PC-9 (cell line): ENCODE measurements around the gene TAB3. TPM values are rescaled to one million over a fixed set of nuclear protein-coding genes. Genes with fewer than 3 reads are reported as not detected.

ENCODE experiments used
- BruUV-seq: library from RNA; stranded (reverse); fragments of 400-500 nt; replicated peaks from 2 replicates; lab custom pipeline; 2021; lab: Mats Ljungman, UMichigan
- CTCF ChIA-PET: fragments of 300-600 bp; sonication (Branson Sonifier 250); formaldehyde crosslinking; loops from one replicate; lab custom pipeline; 2022; ENCODE audit warnings: antibody characterized with exemption; lab: Charles Lee
- POLR2A ChIA-PET: fragments of 300-600 bp; sonication (Branson Sonifier 250); formaldehyde crosslinking; loops from one replicate; lab custom pipeline; 2022; ENCODE audit warnings: antibody characterized with exemption; ENCODE audit not compliant: unreplicated experiment; lab: Charles Lee
- DNase-seq, 2 experiments: peaks; one replicate each; pipeline versions ENCODE4 v3.0.0 to v3.0.0-alpha.2; 2015 to 2022; ENCODE audit warnings: mixed read lengths in 1 of 2
- H2AFZ ChIP-seq: fragments of 200-600 bp; sonication (generic); 2 replicates; pipeline ENCODE4 v1.8.1; 2017; ENCODE audit warnings: antibody characterized with exemption
- H3F3A ChIP-seq: fragments of 200-600 bp; sonication (generic); 2 replicates; pipeline ENCODE4 v1.8.1; 2017; ENCODE audit warnings: antibody characterized with exemption, mild to moderate bottlenecking, low read depth; ENCODE audit not compliant: insufficient read depth
- H3K27ac ChIP-seq: fragments of 200-600 bp; sonication (generic); 2 replicates; pipeline ENCODE4 v1.6.1; 2016; ENCODE audit warnings: mixed run types
- H3K27me3 ChIP-seq: fragments of 200-600 bp; sonication (generic); 2 replicates; pipeline ENCODE4 v1.6.1; 2016; ENCODE audit warnings: low read depth, mixed run types; ENCODE audit not compliant: insufficient read depth
- H3K36me3 ChIP-seq: fragments of 200-600 bp; sonication (generic); 2 replicates; pipeline ENCODE4 v1.6.1; 2016; ENCODE audit warnings: low read depth, mixed run types
- H3K4me1 ChIP-seq: fragments of 200-600 bp; sonication (generic); replicated peaks from 2 replicates; pipeline ENCODE4 v1.6.1; 2016; ENCODE audit warnings: mixed run types; ENCODE audit not compliant: insufficient read depth
- H3K4me2 ChIP-seq: fragments of 200-600 bp; sonication (generic); 2 replicates; pipeline ENCODE4 v1.6.1; 2017; ENCODE audit warnings: mixed run types
- H3K4me3 ChIP-seq: fragments of 200-600 bp; sonication (generic); 2 replicates; pipeline ENCODE4 v1.6.1; 2016; ENCODE audit warnings: mixed run types
- H3K79me2 ChIP-seq: fragments of 200-600 bp; sonication (generic); 2 replicates; pipeline ENCODE4 v1.6.1; 2017; ENCODE audit warnings: low read depth, mixed run types
- H3K9me2 ChIP-seq: fragments of 200-600 bp; sonication (generic); 2 replicates; pipeline ENCODE4 v1.8.1; 2017; ENCODE audit warnings: mild to moderate bottlenecking; ENCODE audit not compliant: insufficient read depth
- H3K9me3 ChIP-seq: fragments of 200-600 bp; sonication (generic); 2 replicates; pipeline ENCODE4 v1.8.1; 2016; ENCODE audit warnings: low read depth; ENCODE audit not compliant: insufficient read depth
- H4K20me1 ChIP-seq: fragments of 200-600 bp; sonication (generic); 2 replicates; pipeline ENCODE4 v1.8.1; 2017; ENCODE audit not compliant: insufficient read depth
- EZH2 ChIP-seq: fragments of 200-600 bp; sonication (generic); IDR thresholded peaks from 2 replicates; pipeline ENCODE4 v1.8.0; 2017; ENCODE audit warnings: antibody characterized with exemption, low read depth
- intact Hi-C: fragments of 100-400 bp; cut with micrococcal nuclease; formaldehyde crosslinking; loops from one replicate; pipeline ENCODE4 v1.10.0; 2022; ENCODE audit not compliant: unreplicated experiment
- total RNA-seq: library from RNA; stranded (reverse); gene quantifications from 2 replicates; pipeline ENCODE4 v1.2.3, GENCODE V29; 2021
- TF ChIP-seq, protein P1 (sequence below): fragments of 200-600 bp; sonication (generic); conservative IDR thresholded peaks from 2 replicates; pipeline ENCODE4 v1.6.1; 2017; ENCODE audit warnings: mixed run types, antibody characterized with exemption, mild to moderate bottlenecking, moderate library complexity

Gene TAB3
- total RNA-seq, 1 experiment from 2014 or later: 50.8 TPM

DNA sequence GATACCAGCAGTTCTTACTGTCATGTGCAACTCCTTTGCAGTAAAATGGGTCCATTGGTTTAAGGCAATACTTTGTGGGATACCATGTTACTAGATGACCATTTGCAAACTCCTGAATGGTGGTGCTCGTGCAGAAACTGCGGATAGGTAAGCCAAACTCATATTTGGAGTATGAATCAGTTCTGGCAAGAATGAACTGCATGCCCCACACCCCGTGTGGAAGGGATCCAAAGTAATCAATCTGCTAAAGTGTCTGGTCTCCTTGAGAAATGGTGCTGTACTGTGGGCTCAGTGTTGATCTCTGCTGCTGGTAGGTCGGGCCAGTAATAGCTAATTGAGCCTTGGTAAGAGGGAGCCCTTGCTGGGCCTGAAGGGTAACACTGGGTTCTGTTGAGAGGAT, 4.2 kb upstream of the TAB3 start:
- Histone ChIP-seq H3K9me3 (peaks cover 4% of the 10 kb centered on the region; the same call in 1 of the 2 replicates), H3F3A (peaks cover 32% of the 10 kb centered on the region), H3K4me1 (peaks cover 59% of the 10 kb centered on the region), H2AFZ (no peak overlapping the region), H3K4me3 (peak overlapping the region; percentile 11; the same call in 1 of the 2 replicates), H3K27me3 (no peaks in the 10 kb centered on the region), H3K4me2 (peak overlapping the region; percentile 69), H4K20me1 (no peaks in the 10 kb centered on the region), H3K9me2 (no peaks in the 10 kb centered on the region), H3K36me3 (no peaks in the 10 kb centered on the region), H3K27ac (peak overlapping the region; percentile 92), H3K79me2 (peaks cover 6% of the 10 kb centered on the region)
- TF ChIP-seq EZH2: no peak
- TF ChIP-seq, protein P1, sequence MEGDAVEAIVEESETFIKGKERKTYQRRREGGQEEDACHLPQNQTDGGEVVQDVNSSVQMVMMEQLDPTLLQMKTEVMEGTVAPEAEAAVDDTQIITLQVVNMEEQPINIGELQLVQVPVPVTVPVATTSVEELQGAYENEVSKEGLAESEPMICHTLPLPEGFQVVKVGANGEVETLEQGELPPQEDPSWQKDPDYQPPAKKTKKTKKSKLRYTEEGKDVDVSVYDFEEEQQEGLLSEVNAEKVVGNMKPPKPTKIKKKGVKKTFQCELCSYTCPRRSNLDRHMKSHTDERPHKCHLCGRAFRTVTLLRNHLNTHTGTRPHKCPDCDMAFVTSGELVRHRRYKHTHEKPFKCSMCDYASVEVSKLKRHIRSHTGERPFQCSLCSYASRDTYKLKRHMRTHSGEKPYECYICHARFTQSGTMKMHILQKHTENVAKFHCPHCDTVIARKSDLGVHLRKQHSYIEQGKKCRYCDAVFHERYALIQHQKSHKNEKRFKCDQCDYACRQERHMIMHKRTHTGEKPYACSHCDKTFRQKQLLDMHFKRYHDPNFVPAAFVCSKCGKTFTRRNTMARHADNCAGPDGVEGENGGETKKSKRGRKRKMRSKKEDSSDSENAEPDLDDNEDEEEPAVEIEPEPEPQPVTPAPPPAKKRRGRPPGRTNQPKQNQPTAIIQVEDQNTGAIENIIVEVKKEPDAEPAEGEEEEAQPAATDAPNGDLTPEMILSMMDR: no peak
- intact Hi-C loops: loop anchor here (1.0 to 2.0 kb wide), 2 partner anchors 39 to 58 kb away; no protein-coding TSS in a partner anchor
- no TSS peak for BruUV-seq
- ChIA-PET POLR2A (interaction anchor here (0.6 to 0.7 kb wide), 3 partner anchors 39 to 778 kb away, joined by 4 read pairs; no protein-coding TSS in a partner anchor), CTCF (no interaction called here)
- DNase-seq: peak; percentile 45 to 81

DNA sequence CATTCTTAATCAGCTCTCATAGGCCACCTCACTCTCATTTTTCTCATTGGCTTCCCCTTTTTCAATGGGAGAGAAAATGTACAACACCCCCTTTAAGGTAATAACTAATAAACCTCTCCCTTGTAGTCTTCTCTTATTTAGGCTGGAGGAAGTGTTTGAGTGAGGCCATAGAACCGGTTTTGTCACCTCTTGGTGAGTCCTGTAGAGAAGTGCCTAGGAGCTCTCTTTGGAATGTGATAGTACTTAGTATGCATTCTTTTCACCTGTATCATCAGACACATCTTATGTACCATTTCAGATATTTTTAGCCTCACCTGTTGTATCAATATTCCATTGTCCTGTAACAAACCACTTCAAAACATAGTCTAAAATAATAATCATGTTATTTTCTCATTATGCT, 3.5 kb upstream of the TAB3 start:
- Histone ChIP-seq H3K9me3 (peaks cover 4% of the 10 kb centered on the region; the same call in 1 of the 2 replicates), H3F3A (peaks cover 32% of the 10 kb centered on the region), H3K4me1 (peaks cover 64% of the 10 kb centered on the region), H4K20me1 (no peaks in the 10 kb centered on the region), H3K27ac (peak overlapping the region; percentile 92), H3K9me2 (no peaks in the 10 kb centered on the region), H3K36me3 (no peaks in the 10 kb centered on the region), H3K27me3 (no peaks in the 10 kb centered on the region), H3K4me2 (peak overlapping the region; percentile 69), H3K79me2 (peaks cover 12% of the 10 kb centered on the region), H3K4me3 (peak overlapping the region; percentile 21), H2AFZ (no peak overlapping the region)
- TF ChIP-seq EZH2: no peak
- TF ChIP-seq, protein P1: no peak
- no TSS peak for BruUV-seq
- DNase-seq: peak; percentile 37 to 95
- ChIA-PET CTCF (no interaction called here), POLR2A (interaction anchor here (0.7 kb wide), 1 partner anchor 40 kb away, joined by 4 read pairs; no protein-coding TSS in a partner anchor)
- intact Hi-C loops: loop anchor here (2.0 kb wide), 1 partner anchor 58 kb away; no protein-coding TSS in a partner anchor

DNA sequence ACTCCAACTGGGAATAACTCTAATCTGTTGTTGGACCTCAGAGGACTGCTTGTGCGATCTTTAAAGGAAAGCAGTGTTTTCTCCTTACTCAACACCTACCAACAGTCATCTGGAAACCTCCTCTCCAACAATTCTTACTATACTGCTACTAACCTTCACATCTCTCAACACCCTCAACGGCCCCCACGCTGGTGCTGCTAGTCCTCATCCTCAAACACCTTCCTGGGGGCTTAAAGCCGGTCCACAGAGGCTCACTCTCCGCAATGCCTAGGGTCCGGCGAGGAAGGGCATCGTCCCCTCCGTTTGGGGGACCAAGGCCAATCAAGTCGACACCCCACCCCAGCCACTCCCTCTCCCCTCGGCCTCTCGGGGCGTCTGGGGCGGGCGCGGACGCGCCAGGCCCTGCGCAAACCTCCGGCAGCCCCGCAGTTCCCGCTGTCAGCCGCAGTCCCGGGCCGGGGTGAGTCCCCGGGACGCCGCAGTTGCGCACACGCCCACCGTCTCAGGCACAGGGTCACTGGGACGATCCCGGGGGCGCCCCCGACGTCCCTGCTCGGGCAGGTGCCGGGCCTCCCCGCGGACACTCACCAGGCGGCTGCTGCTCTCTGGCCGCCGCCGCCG, 418 bp downstream of the TAB3 start:
- Histone ChIP-seq H3K9me2 (no peaks in the 10 kb centered on the region), H3F3A (peaks cover 13% of the 10 kb centered on the region; the same call in 1 of the 2 replicates), H3K9me3 (peaks cover 4% of the 10 kb centered on the region; the same call in 1 of the 2 replicates), H2AFZ (peak overlapping the region; percentile 88), H3K27me3 (no peaks in the 10 kb centered on the region), H3K4me3 (peak overlapping the region; percentile 89), H4K20me1 (no peaks in the 10 kb centered on the region), H3K4me2 (peak overlapping the region; percentile 91), H3K79me2 (peaks cover 52% of the 10 kb centered on the region), H3K4me1 (peaks cover 45% of the 10 kb centered on the region), H3K36me3 (no peaks in the 10 kb centered on the region), H3K27ac (peak overlapping the region; percentile 71)
- no TSS peak for BruUV-seq
- DNase-seq: no peak
- TF ChIP-seq, protein P1: no peak
- TF ChIP-seq EZH2: no peak
- intact Hi-C loops: loop anchor here (1.0 to 5.0 kb wide), 3 partner anchors 12 to 69 kb away; no protein-coding TSS in a partner anchor
- ChIA-PET POLR2A (interaction anchor here (0.7 kb wide), 2 partner anchors 13 to 1226 kb away, joined by 6 to 10 read pairs; no protein-coding TSS in a partner anchor), CTCF (no interaction called here)
